Endodermal cell (in vitro differentiated cells): ENCODE data around the gene TMEM250. TPM values are rescaled to one million over a fixed set of nuclear protein-coding genes. Genes with fewer than 3 reads are reported as not detected.

ENCODE experiments used
- DNase-seq: peaks from one replicate; pipeline ENCODE4 v3.0.0-alpha.2; 2017
- H3K27ac ChIP-seq: 2 replicates; pipeline ENCODE4 v1.5.1; 2013; ENCODE audit warnings: mild to moderate bottlenecking, low read depth, low read length, moderate library complexity
- H3K27me3 ChIP-seq: 2 replicates; pipeline ENCODE4 v1.6.1; 2013; ENCODE audit warnings: mild to moderate bottlenecking, low read length, moderate library complexity; ENCODE audit not compliant: insufficient read depth, control insufficient read depth, poor library complexity, severe bottlenecking
- H3K36me3 ChIP-seq: 2 replicates; pipeline ENCODE4 v1.7.0; 2013; ENCODE audit warnings: mild to moderate bottlenecking, low read length, moderate library complexity; ENCODE audit not compliant: control insufficient read depth, insufficient read depth
- H3K4me1 ChIP-seq: one replicate; pipeline ENCODE4 v1.7.0; 2013; ENCODE audit warnings: low read length; ENCODE audit not compliant: control insufficient read depth, insufficient read depth
- H3K4me3 ChIP-seq: 2 replicates; pipeline ENCODE4 v1.5.1; 2013; ENCODE audit warnings: mild to moderate bottlenecking, low read length, moderate library complexity
- H3K9ac ChIP-seq: 2 replicates; pipeline ENCODE4 v1.6.1; 2013; ENCODE audit warnings: mild to moderate bottlenecking, low read length, moderate library complexity; ENCODE audit not compliant: poor library complexity, severe bottlenecking; ENCODE audit errors: extremely low read depth
- H3K9me3 ChIP-seq: 2 replicates; pipeline ENCODE4 v1.6.1; 2013; ENCODE audit warnings: mild to moderate bottlenecking, low read length, moderate library complexity; ENCODE audit not compliant: control insufficient read depth
- H3K27ac Mint-ChIP-seq: 2 replicates; pipeline ENCODE4 v1.8.0; 2020; ENCODE audit warnings: mixed read lengths
- H3K27me3 Mint-ChIP-seq: 2 replicates; pipeline ENCODE4 v1.8.0; 2021; ENCODE audit warnings: mild to moderate bottlenecking, mixed read lengths; ENCODE audit not compliant: insufficient read depth
- H3K36me3 Mint-ChIP-seq: 2 replicates; pipeline ENCODE4 v1.8.0; 2020; ENCODE audit warnings: low read depth, mixed read lengths
- H3K4me1 Mint-ChIP-seq: 2 replicates; pipeline ENCODE4 v1.8.0; 2020; ENCODE audit warnings: mixed read lengths
- H3K4me3 Mint-ChIP-seq: 2 replicates; pipeline ENCODE4 v1.8.0; 2020; ENCODE audit warnings: mild to moderate bottlenecking, moderate library complexity, mixed read lengths
- H3K9me3 Mint-ChIP-seq: 2 replicates; pipeline ENCODE4 v1.8.0; 2020; ENCODE audit warnings: mild to moderate bottlenecking, mixed read lengths
- CTCF ChIP-seq: fragments of 200-600 bp; sonication (generic); conservative IDR thresholded peaks from 2 replicates; pipeline ENCODE4 v1.5.0; 2021; ENCODE audit warnings: antibody characterized with exemption, mild to moderate bottlenecking
- WGBS, 2 experiments: methylation state at CpG; one replicate each; pipeline versions ENCODE4 v1.1.5 to v1.1.7; 2013; ENCODE audit warnings: missing lambda C conversion rate in 2 of 2, mixed read lengths in 1 of 2; ENCODE audit not compliant: insufficient coverage in 1 of 2, insufficient read length in 1 of 2; 5-methylcytosine and 5-hydroxymethylcytosine counted together
- total RNA-seq, 2 donors: library from RNA; stranded (reverse); fragmentation: NEBNext Ultra II Directional in 1 of 2; extraction: Animal tissue kit (Norgen Biotek cat#: 25700) in 1 of 2; gene quantifications; 2 replicates in 1 of 2; 3 replicates in 1 of 2; pipeline ENCODE4 v1.2.1, GENCODE V29; 2021

Gene TMEM250
- total RNA-seq, 2 donors from 2014 or later, result 56.4 to 58.4 TPM

GRCh38 chr9:136093346-136093986 lies 25.2 kb downstream of the TMEM250 start:
- Histone ChIP-seq H3K27me3 (peaks cover 5% of the 10 kb centered on the region), H3K9me3 (no peaks in the 10 kb centered on the region), H3K27ac (no peak overlapping the region), H3K4me1 (peaks cover 10% of the 10 kb centered on the region), H3K4me3 (peak overlapping the region; percentile 77), H3K9ac (no peak overlapping the region), H3K36me3 (peaks cover 4% of the 10 kb centered on the region)
- no peak for TF ChIP-seq CTCF
- peak overlapping the region; percentile 65 for H3K4me3 Mint-ChIP-seq
- peaks cover 19% of the 10 kb centered on the region for H3K27me3 Mint-ChIP-seq
- H3K36me3 Mint-ChIP-seq, result no peaks in the 10 kb centered on the region
- peak; percentile 72 for DNase-seq
- H3K4me1 Mint-ChIP-seq, result peaks cover 8% of the 10 kb centered on the region
- 75 to 78% methylated on average over 15 to 16 of the region's 16 CpGs for WGBS, 2 experiments
- H3K9me3 Mint-ChIP-seq, result no peaks in the 10 kb centered on the region
- no peak overlapping the region for H3K27ac Mint-ChIP-seq

- Histone ChIP-seq H3K36me3 (peaks cover 4% of the 10 kb centered on the region), H3K27ac (no peak overlapping the region), H3K4me3 (no peak overlapping the region), H3K4me1 (peaks cover 10% of the 10 kb centered on the region), H3K27me3 (peaks cover 5% of the 10 kb centered on the region), H3K9me3 (no peaks in the 10 kb centered on the region), H3K9ac (no peak overlapping the region)
- H3K4me3 Mint-ChIP-seq, result peak overlapping the region; percentile 65
- no peak for DNase-seq
- H3K4me1 Mint-ChIP-seq, result peaks cover 8% of the 10 kb centered on the region
- peaks cover 14% of the 10 kb centered on the region for H3K27me3 Mint-ChIP-seq
- no peaks in the 10 kb centered on the region for H3K36me3 Mint-ChIP-seq
- H3K9me3 Mint-ChIP-seq, result no peaks in the 10 kb centered on the region
- TF ChIP-seq CTCF, result peak; percentile 25
- 90 to 92% methylated on average over 7 to 9 of the region's 9 CpGs for WGBS, 2 experiments
- H3K27ac Mint-ChIP-seq, result no peak overlapping the region
Observed at GRCh38 chr9:136092741-136093140, 25.9 kb downstream of the TMEM250 start.

- Mint-ChIP-seq H3K36me3 (no peaks in the 10 kb centered on the region), H3K27ac (no peak overlapping the region), H3K27me3 (peaks cover 10% of the 10 kb centered on the region), H3K9me3 (no peaks in the 10 kb centered on the region), H3K4me3 (no peak overlapping the region), H3K4me1 (peaks cover 8% of the 10 kb centered on the region)
- Histone ChIP-seq H3K9ac (no peak overlapping the region), H3K4me3 (no peak overlapping the region), H3K4me1 (peaks cover 10% of the 10 kb centered on the region), H3K27me3 (peaks cover 5% of the 10 kb centered on the region), H3K9me3 (no peaks in the 10 kb centered on the region), H3K36me3 (peaks cover 4% of the 10 kb centered on the region), H3K27ac (no peak overlapping the region)
- peak; percentile 7 for TF ChIP-seq CTCF
- WGBS, 2 experiments, result 92 to 93% methylated on average over 8 to 10 of the region's 10 CpGs
- peak; percentile 72 for DNase-seq
Observed at GRCh38 chr9:136092353-136092650, 26.4 kb downstream of the TMEM250 start.
